Measurements from ENCODE around the gene RASIP1. TPM values are rescaled to one million over a fixed set of nuclear protein-coding genes. Genes with fewer than 3 reads are reported as not detected.
"Not testable (repeated sequence)": the region's sequence is repeated elsewhere in the genome, so short reads cannot be mapped to it uniquely, and the experiment has no call there.

Gene RASIP1
- polyA plus RNA-seq, 1 experiment: 0.32 TPM

GRCh38 chr19:48718711-48719231 lies 21.6 kb downstream of the RASIP1 start:
- TF ChIP-seq CTCF (IDR thresholded peaks at IDR 0.05; ENCODE audit: low read depth, low read length): no peak
- Histone ChIP-seq H3K27ac (ENCODE audit: low read depth, low read length) (no peak overlapping the region), H3K27me3 (ENCODE audit: control insufficient read depth, insufficient read depth, low read length) (no peaks in the 10 kb centered on the region), H3K4me3 (ENCODE audit: low read depth, low read length) (no peak overlapping the region), H3K9me3 (ENCODE audit: control insufficient read depth, insufficient read depth, low read length) (no peaks in the 10 kb centered on the region; the same call in 1 of the 2 replicates)
- CTCF ChIA-PET: no interaction called here
- POLR2A ChIA-PET: no interaction called here
- DNase-seq (ENCODE audit: low read depth, low spot score): no peak

DNA sequence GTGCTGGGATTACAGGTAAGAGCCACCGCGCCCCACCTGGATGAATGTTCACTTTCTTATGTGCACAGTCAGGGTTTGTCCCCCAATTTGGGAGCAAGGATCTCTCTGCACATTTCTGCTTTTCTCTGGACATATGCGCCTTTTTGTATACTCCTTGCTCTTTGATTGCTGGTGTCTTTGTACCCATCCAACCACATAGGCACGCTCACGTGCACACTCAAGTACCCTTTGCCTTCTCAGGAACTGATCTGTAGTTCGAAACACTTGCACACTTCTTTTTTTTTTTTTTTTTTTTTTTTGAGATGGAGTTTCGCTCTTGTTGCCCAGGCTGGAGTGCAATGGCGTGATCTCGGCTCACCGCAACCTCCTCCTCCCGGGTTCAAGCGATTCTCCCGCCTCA lies 22.3 kb downstream of the RASIP1 start:
- H3K27me3 ChIP-seq (ENCODE audit: control insufficient read depth, insufficient read depth, low read length); DNase-seq (ENCODE audit: low read depth, low spot score); CTCF ChIA-PET; H3K9me3 ChIP-seq (ENCODE audit: control insufficient read depth, insufficient read depth, low read length); POLR2A ChIA-PET; H3K4me3 ChIP-seq (ENCODE audit: low read depth, low read length); H3K27ac ChIP-seq (ENCODE audit: low read depth, low read length): not testable (repeated sequence)

GRCh38 chr19:48716562-48717291 lies 23.7 kb downstream of the RASIP1 start:
- TF ChIP-seq CTCF (IDR thresholded peaks at IDR 0.05; ENCODE audit: low read depth, low read length): no peak
- Histone ChIP-seq H3K9me3 (ENCODE audit: control insufficient read depth, insufficient read depth, low read length) (no peaks in the 10 kb centered on the region; the same call in 1 of the 2 replicates), H3K4me3 (ENCODE audit: low read depth, low read length) (peak overlapping the region; percentile 27), H3K27me3 (ENCODE audit: control insufficient read depth, insufficient read depth, low read length) (no peaks in the 10 kb centered on the region), H3K27ac (ENCODE audit: low read depth, low read length) (peak overlapping the region; percentile 31)
- ChIA-PET CTCF (interaction anchor here (0.6 to 0.8 kb wide), 2 partner anchors 41 to 491 kb away, joined by 3 read pairs; no protein-coding TSS in a partner anchor), POLR2A (interaction anchor here (0.9 to 1.0 kb wide), 2 partner anchors 8 to 36 kb away, joined by 3 read pairs; no protein-coding TSS in a partner anchor)
- no peak for DNase-seq (ENCODE audit: low read depth, low spot score)

GRCh38 chr19:48715681-48716171 lies 24.7 kb downstream of the RASIP1 start:
- Histone ChIP-seq H3K27ac (ENCODE audit: low read depth, low read length) (no peak overlapping the region), H3K9me3 (ENCODE audit: control insufficient read depth, insufficient read depth, low read length) (peaks cover 5% of the 10 kb centered on the region), H3K27me3 (ENCODE audit: control insufficient read depth, insufficient read depth, low read length) (no peaks in the 10 kb centered on the region), H3K4me3 (ENCODE audit: low read depth, low read length) (no peak overlapping the region)
- CTCF ChIA-PET: no interaction called here
- DNase-seq (ENCODE audit: low read depth, low spot score): no peak
- TF ChIP-seq CTCF (IDR thresholded peaks at IDR 0.05; ENCODE audit: low read depth, low read length): no peak
- POLR2A ChIA-PET: interaction anchor here (0.9 to 1.0 kb wide), 2 partner anchors 9 to 35 kb away, joined by 3 read pairs; no protein-coding TSS in a partner anchor

DNA sequence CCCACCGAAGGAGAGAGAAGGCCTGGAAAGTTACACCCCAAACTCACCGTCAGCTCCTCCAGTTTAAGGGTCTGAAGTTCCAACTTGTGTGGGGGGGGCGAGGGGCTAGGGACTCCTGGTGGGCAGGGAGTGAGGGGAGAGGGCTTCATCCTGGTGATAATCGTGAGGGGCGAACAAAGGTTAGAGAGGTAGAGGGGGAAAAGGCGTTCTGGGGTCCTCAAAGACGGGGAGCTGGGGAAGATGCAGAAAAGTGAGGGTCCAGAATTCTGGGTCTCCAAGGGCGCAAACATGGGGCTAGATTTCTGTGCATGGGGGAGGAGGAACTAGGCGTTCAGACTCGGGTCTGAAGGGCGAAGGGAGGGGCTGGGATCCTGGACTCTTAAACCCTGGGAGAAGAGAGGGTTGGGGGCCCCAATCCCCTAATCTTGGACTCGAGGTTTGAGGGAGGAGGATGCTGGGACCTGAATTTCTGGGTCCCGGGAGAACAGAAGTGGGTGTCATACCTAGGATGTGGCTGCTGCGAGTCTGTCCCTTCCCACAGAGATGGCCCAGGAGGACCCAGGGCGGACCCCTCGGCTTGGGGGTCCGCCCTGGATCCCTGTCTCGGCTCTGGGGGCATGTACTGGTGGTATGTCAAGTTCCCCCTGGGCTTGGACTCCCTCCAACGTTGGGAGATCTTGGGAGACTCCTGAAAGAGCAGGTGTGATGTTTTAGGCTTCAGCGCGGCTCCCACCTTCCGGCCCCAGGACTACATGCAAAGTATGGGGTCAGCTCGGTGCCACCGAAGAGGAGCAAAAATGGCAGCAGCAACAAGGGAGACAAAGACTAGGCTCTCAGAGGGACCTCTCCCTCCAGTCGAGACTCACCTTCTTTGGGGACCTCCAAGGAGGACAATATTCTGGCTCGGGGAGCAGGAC lies 25.4 kb downstream of the RASIP1 start:
- Histone ChIP-seq H3K27ac (ENCODE audit: low read depth, low read length) (peak overlapping the region; percentile 40), H3K9me3 (ENCODE audit: control insufficient read depth, insufficient read depth, low read length) (peaks cover 5% of the 10 kb centered on the region), H3K27me3 (ENCODE audit: control insufficient read depth, insufficient read depth, low read length) (no peaks in the 10 kb centered on the region), H3K4me3 (ENCODE audit: low read depth, low read length) (peak overlapping the region; percentile 56)
- no peak for DNase-seq (ENCODE audit: low read depth, low spot score)
- ChIA-PET POLR2A (interaction anchor here (0.8 kb wide), 1 partner anchor 96 kb away, joined by 3 read pairs; the partner anchor contains the start of gene SPHK2), CTCF (no interaction called here)
- no peak for TF ChIP-seq CTCF (IDR thresholded peaks at IDR 0.05; ENCODE audit: low read depth, low read length)

All from AG04450 (cell line).